Esophagus muscularis mucosa (tissue), 4 donors: ENCODE measurements around the gene PTPRN2. TPM values are rescaled to one million over a fixed set of nuclear protein-coding genes. Genes with fewer than 3 reads are reported as not detected.
"Not testable (repeated sequence)": the region's sequence is repeated elsewhere in the genome, so short reads cannot be mapped to it uniquely, and the experiment has no call there.

Source experiments
- DNase-seq: peaks from one replicate; pipeline ENCODE4 v3.0.0-alpha.2; 2017; ENCODE audit errors: extremely low spot score
- H3K27ac ChIP-seq, 4 donors: fragments of 200-600 bp; sonication (generic); replicated peaks in 1 of 4; 1 replicate in 3 of 4; 2 replicates in 1 of 4; pipeline ENCODE4 v1.5.1; 2016 to 2019; ENCODE audit warnings: mild to moderate bottlenecking in 1 of 4
- H3K27me3 ChIP-seq, 4 donors: fragments of 200-600 bp; sonication (generic); one replicate each; pipeline versions ENCODE4 v1.5.1 to v1.6.0; 2016 to 2019
- H3K36me3 ChIP-seq, 4 donors: fragments of 200-600 bp; sonication (generic); one replicate each; pipeline ENCODE4 v1.5.1; 2016 to 2019
- H3K4me1 ChIP-seq, 4 donors: fragments of 200-600 bp; sonication (generic); one replicate each; pipeline ENCODE4 v1.5.1; 2016 to 2019
- H3K4me3 ChIP-seq, 4 donors: fragments of 200-600 bp; sonication (generic); 1 replicate in 2 of 4; 2 replicates in 2 of 4; pipeline ENCODE4 v1.5.1; 2016 to 2019; ENCODE audit warnings: mild to moderate bottlenecking in 4 of 4, moderate library complexity in 1 of 4
- H3K9me3 ChIP-seq, 4 donors: fragments of 200-600 bp; sonication (generic); 1 replicate in 3 of 4; 2 replicates in 1 of 4; pipeline ENCODE4 v1.5.1; 2016 to 2019
- EP300 ChIP-seq: sonication (generic); formaldehyde crosslinking; IDR thresholded peaks from one replicate; pipeline ENCODE4 v1.6.1; 2017; ENCODE audit warnings: antibody characterized with exemption
- POLR2A ChIP-seq: fragments of 450-650 bp; IDR thresholded peaks from one replicate; pipeline ENCODE4 v1.6.1; 2017; ENCODE audit warnings: antibody characterized with exemption, moderate library complexity, mild to moderate bottlenecking, low read depth
- POLR2AphosphoS5 ChIP-seq, 2 donors: sonication (generic); formaldehyde crosslinking; IDR thresholded peaks; one replicate each; pipeline ENCODE4 v1.6.1; 2017; ENCODE audit warnings: antibody characterized with exemption in 2 of 2
- WGBS: methylation state at CpG from one replicate; pipeline ENCODE4 v1.1.5; 2018; 5-methylcytosine and 5-hydroxymethylcytosine counted together
- intact Hi-C: fragments of 100-400 bp; cut with DNase I; formaldehyde crosslinking; loops from one replicate; pipeline ENCODE4 v1.15.1; 2023
- total RNA-seq, 4 donors: library from RNA; depleted of rRNA; stranded (reverse); fragments of >200 nt; gene quantifications; one replicate each; pipeline versions ENCODE4 v1.1.0 to v1.2.1, GENCODE V29; 2016
- TF ChIP-seq, protein P1 (sequence below), 3 experiments: fragments of 200-600 bp in 2 of 3; fragments of 450-650 bp in 1 of 3; sonication (generic) in 2 of 3; IDR thresholded peaks; one replicate each; pipeline ENCODE4 v1.5.1; 2017 to 2019; ENCODE audit warnings: antibody characterized with exemption in 3 of 3, mild to moderate bottlenecking in 2 of 3, moderate library complexity in 1 of 3

PTPRN2 gene
- total RNA-seq, 4 donors from 2014 or later, result 2.1 to 3.1 (median 3.1) TPM

DNA sequence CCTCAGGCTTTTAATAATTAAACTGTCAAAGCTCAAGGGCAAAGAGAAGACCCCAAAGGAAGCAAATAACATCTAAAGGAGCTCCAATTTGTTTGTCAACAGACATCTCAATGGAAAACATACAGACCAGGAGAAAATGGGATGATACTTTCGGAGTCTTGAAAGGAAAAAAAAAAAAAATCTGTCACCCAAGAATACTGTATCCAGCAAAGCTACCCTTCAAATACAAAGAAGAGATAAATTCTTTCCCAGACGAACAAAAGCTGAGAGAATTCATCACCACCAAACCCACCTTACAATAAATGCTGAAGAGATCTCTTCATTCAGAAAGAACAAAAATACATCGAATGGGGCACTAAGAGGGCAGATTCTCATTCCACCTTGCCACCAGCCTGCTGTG lies 232.8 kb downstream of the PTPRN2 start:
- Histone ChIP-seq H3K27me3 (peaks cover 0 to 37% (median 0%) of the 10 kb centered on the region in 4 donors), H3K36me3 (no peaks in the 10 kb centered on the region), H3K4me1 (no peaks in the 10 kb centered on the region), H3K27ac (no peak overlapping the region), H3K4me3 (no peak overlapping the region), H3K9me3 (peaks cover 0 to 21% (median 15%) of the 10 kb centered on the region in 4 donors)
- no peak for TF ChIP-seq EP300
- TF ChIP-seq POLR2AphosphoS5 (IDR thresholded peaks at IDR 0.05), result no peak
- TF ChIP-seq POLR2A, result no peak
- TF ChIP-seq, protein P1, sequence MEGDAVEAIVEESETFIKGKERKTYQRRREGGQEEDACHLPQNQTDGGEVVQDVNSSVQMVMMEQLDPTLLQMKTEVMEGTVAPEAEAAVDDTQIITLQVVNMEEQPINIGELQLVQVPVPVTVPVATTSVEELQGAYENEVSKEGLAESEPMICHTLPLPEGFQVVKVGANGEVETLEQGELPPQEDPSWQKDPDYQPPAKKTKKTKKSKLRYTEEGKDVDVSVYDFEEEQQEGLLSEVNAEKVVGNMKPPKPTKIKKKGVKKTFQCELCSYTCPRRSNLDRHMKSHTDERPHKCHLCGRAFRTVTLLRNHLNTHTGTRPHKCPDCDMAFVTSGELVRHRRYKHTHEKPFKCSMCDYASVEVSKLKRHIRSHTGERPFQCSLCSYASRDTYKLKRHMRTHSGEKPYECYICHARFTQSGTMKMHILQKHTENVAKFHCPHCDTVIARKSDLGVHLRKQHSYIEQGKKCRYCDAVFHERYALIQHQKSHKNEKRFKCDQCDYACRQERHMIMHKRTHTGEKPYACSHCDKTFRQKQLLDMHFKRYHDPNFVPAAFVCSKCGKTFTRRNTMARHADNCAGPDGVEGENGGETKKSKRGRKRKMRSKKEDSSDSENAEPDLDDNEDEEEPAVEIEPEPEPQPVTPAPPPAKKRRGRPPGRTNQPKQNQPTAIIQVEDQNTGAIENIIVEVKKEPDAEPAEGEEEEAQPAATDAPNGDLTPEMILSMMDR (IDR thresholded peaks at IDR 0.05), result no peak
- intact Hi-C loops, result no loop called here
- WGBS, result 83% methylated on average over 3 of the region's 3 CpGs
- DNase-seq, result no peak

DNA sequence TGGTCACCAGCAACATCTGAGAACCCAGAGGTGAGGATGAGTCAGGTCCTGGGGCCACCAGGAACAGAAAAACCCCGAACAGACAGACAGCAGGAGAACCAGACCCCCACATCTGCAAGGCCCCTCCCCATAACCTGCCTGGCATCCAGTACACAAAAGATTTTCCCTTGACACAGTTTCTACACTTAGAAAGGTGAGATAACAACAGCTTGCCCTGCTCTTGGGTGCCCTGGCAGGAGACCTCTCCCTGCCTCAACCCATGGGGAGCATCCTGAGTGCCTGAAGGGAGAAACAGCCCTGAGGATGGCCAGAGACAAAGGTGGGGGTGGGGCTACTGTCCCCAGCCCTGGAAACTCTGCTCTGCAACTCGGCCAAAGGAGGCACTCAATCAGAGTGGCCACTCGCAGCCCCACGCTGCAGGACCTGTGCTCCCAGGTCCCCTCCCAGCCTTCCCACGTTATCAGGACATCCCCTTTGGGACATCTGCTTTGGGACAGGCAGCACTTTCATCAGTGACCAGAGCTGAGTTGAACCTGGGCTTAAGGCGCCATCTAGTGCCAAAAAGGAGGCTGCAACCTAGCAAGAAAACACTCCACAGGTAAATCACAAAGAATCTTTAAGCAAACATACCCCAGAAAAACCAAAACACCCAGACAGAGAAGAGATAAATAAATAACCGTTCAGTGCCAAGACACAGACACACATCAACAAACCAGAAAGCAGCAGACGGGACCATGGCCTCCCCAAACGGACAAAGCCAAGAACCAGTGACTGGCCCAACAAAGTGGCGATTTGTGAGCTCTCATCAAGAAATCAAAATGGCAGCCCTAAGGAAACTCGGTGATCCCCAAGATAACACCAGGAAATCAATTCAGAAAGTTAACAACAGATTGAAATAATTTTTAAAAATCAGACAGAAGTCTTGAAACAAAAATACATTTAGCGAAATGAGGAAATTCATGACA lies 233.7 kb downstream of the PTPRN2 start:
- no peak for DNase-seq
- Histone ChIP-seq H3K4me1 (no peaks in the 10 kb centered on the region), H3K4me3 (no peak overlapping the region), H3K9me3 (peaks cover 0 to 21% (median 15%) of the 10 kb centered on the region in 4 donors), H3K27ac (no peak overlapping the region), H3K27me3 (peaks cover 0 to 35% (median 0%) of the 10 kb centered on the region in 4 donors), H3K36me3 (no peaks in the 10 kb centered on the region)
- intact Hi-C loops, result no loop called here
- 64% methylated on average over 9 of the region's 12 CpGs for WGBS
- TF ChIP-seq EP300, result no peak
- TF ChIP-seq, protein P1 (IDR thresholded peaks at IDR 0.05), result peak in 1 of 3 experiments; percentile 6

DNA sequence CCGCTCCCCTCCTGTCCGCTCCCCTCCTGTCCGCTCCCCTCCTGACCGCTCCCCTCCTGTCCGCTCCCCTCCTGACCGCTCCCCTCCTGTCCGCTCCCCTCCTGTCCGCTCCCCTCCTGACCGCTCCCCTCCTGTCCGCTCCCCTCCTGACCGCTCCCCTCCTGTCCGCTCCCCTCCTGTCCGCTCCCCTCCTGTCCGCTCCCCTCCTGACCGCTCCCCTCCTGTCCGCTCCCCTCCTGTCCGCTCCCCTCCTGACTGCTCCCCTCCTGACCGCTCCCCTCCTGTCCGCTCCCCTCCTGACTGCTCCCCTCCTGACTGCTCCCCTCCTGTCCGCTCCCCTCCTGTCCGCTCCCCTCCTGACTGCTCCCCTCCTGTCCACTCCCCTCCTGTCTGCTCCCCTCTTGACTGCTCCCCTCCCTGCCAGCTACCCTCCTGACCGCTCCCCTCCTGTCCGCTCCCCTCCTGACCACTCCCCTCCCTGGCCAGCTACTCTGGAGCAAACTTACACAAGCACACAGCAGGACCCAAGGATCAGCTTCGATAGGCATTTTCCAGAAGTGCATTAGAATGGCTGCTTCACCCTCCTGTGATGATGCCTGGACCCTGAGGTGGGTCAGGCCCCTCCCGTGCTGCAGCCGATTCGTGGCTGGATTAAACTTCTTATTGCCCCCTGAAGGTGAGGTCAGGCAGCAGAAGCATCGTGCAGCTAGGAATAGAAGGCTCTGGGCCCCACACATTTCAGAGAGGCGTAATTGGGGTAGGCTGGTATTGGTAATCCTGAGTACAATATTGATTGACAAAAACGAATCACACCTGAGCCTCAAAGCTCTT lies 235.5 kb downstream of the PTPRN2 start:
- peaks cover 0 to 21% (median 15%) of the 10 kb centered on the region in 4 donors for H3K9me3 ChIP-seq
- intact Hi-C loops, H3K4me1 ChIP-seq, H3K36me3 ChIP-seq, H3K27ac ChIP-seq, DNase-seq, H3K4me3 ChIP-seq: not testable (repeated sequence)
- WGBS, result 81% methylated on average over 30 of the region's 30 CpGs
- peaks cover 0 to 29% (median 0%) of the 10 kb centered on the region in 4 donors for H3K27me3 ChIP-seq

DNA sequence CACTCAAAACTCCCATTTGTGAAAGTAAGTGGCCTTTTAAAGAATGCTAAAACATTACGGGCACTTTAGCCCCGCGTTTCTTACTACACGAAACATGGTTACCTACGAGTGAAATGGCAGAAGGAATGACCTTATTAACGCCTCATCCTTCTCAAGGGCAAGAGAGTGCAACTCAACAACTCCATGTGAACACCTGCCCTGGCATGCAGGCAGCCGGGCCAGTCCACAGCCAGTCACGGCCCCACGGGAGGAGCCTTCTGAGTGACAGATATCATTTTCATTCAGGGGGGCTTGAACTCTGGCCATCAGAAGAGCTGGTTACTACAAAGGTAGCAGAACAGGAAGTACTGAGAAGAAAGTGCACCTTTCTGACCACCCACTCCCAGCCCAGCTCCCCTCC lies 236.1 kb downstream of the PTPRN2 start:
- TF ChIP-seq, protein P1 (IDR thresholded peaks at IDR 0.05), result no peak
- TF ChIP-seq POLR2A (no peak), EP300 (no peak), POLR2AphosphoS5 (IDR thresholded peaks at IDR 0.05) (no peak)
- Histone ChIP-seq H3K4me1 (no peaks in the 10 kb centered on the region), H3K4me3 (no peak overlapping the region), H3K36me3 (no peaks in the 10 kb centered on the region), H3K9me3 (peaks cover 0 to 21% (median 15%) of the 10 kb centered on the region in 4 donors), H3K27ac (no peak overlapping the region), H3K27me3 (peaks cover 0 to 23% (median 0%) of the 10 kb centered on the region in 4 donors)
- WGBS, result 76% methylated on average over 9 of the region's 9 CpGs
- DNase-seq, result no peak
- intact Hi-C loops, result no loop called here

DNA sequence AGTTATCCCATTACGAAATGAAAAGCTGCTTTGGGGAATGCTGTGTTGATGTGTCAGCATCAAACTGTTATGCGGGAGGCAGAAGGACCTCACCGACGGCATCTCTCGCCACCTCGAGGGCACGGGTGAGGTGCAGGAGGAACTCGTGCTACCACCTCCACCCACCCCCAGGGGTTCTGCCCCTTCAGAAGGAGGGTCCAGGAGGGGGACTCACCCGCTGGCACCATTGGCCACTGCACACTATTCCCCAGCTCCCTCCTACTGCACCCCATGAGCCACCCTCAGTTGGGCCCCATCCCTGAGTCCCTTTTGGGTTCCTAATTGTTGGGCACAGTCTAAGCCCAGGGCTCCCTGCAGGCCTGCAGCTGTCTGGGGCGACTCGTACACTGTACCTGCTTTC lies 236.6 kb downstream of the PTPRN2 start:
- H3K4me3 ChIP-seq, result no peak overlapping the region
- DNase-seq, result no peak
- H3K4me1 ChIP-seq, result no peaks in the 10 kb centered on the region
- H3K36me3 ChIP-seq, result no peaks in the 10 kb centered on the region
- H3K9me3 ChIP-seq, result peaks cover 0 to 21% (median 15%) of the 10 kb centered on the region in 4 donors
- peaks cover 0 to 22% (median 0%) of the 10 kb centered on the region in 4 donors for H3K27me3 ChIP-seq
- H3K27ac ChIP-seq, result no peak overlapping the region
- intact Hi-C loops, result no loop called here
- TF ChIP-seq, protein P1 (IDR thresholded peaks at IDR 0.05), result no peak
- TF ChIP-seq POLR2AphosphoS5 (IDR thresholded peaks at IDR 0.05), result no peak
- TF ChIP-seq POLR2A, result no peak
- TF ChIP-seq EP300, result no peak
- whole genome bisulfite sequencing, result 81% methylated on average over 10 of the region's 11 CpGs
